ENCODE measurements around the gene UQCR11. TPM values are rescaled to one million over a fixed set of nuclear protein-coding genes. Genes with fewer than 3 reads are reported as not detected.

The UQCR11 gene
- polyA plus RNA-seq, 1 donor: 117 TPM

GRCh38 chr19:1636325-1637236 lies 31.3 kb upstream of the UQCR11 start:
- DNase-seq (ENCODE audit: low read depth): no peak

- DNase-seq (ENCODE audit: low read depth): no peak
These were observed 29.6 kb upstream of the UQCR11 start for GRCh38 chr19:1634938-1635243.

GRCh38 chr19:1634242-1634937 lies 29.1 kb upstream of the UQCR11 start:
- no peak for DNase-seq (ENCODE audit: low read depth)

DNA sequence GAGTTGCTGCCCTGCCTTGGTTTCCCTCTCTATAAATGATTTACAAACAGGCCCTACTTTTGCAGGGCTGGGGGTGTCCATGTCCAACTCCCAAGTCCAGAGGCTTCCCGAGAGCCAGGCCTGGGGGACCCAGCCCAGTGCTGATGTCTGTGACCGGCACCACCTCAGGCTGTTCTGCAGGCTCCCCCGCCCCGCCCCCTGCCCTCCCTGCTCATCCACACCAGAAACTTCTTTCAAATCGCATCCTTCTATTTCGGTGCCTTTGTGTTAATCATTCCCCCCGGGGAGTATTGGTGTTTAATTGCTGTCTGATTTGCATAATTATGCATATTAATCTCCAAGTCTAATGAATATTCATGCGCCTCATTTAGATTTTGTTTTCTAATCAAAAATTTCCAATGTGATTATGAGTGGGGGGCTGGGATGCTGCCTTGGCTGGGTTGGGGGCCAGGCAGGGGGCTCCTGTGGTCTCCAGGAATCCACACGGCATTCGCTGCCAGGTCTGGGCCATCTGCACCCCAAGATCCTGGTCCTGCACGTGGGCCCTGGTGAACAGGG lies 28.1 kb upstream of the UQCR11 start:
- DNase-seq (ENCODE audit: low read depth): no peak

DNA sequence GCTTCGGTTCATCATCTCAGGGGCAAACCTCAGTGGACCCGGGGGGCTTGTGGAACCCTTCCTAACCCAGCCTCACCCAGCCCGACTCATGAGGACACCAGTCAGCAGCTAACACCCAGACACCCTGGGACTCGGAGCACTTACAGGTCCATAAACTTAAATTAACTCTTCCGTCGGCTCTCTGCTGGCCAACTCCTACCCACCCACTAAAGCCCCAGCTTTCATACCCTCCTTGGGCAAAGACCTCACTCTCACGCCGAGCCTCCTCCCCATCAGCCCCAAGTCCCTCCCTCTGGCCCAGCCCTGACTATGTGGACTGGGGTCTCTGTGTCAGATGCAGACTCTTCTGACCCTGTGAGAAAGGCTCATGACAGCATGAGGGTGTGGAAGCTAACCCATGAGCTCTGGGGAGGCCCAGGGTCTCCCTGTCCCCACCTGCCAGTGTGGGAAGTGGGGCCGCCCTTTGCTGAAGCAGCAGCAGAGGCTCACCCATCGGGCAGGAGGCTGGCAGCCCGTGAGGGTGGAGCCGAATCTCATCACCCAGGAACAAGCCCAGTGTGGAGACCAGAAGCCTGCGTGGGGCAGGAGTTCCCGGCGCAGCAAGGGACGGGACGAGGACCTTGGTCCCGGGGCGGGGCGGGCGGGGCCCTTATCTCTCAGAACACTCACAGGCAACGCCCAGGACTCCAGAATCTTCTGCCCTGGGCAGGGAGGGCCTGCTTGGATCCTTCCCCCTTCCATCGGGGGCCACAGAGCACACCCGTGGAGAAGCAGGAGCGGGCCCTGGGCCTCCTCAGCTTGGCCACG lies 27.4 kb upstream of the UQCR11 start:
- no peak for DNase-seq (ENCODE audit: low read depth)

DNA sequence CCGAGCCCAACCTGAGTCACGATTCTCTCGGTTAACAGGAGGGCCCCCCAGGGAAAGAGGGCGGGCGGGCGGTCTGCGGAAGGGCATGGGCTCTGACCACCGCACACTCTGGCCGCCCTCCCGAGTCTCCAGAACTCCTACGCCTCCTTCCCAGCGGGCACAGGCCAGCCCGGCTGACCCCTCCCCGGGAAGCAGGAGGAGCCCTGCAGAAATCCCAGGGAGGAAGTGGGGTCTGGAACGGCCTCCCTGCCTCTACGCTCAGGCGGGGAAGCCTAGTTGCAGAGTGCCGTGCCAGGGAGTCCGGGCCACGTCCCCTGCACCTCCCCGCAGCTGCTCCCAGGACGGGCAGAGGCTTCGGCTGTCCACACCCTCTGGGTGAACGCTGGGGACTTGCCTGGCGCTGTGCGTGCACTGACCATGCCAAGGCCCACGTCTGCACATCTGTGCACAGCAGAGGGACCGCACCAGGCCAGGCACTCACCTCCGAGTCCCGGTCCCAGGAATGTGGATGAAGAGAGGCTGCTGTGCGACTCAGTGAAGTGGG lies 26.4 kb upstream of the UQCR11 start:
- no peak for DNase-seq (ENCODE audit: low read depth)

- no peak for DNase-seq (ENCODE audit: low read depth)
These were observed 25.5 kb upstream of the UQCR11 start for GRCh38 chr19:1630811-1631210.

DNA sequence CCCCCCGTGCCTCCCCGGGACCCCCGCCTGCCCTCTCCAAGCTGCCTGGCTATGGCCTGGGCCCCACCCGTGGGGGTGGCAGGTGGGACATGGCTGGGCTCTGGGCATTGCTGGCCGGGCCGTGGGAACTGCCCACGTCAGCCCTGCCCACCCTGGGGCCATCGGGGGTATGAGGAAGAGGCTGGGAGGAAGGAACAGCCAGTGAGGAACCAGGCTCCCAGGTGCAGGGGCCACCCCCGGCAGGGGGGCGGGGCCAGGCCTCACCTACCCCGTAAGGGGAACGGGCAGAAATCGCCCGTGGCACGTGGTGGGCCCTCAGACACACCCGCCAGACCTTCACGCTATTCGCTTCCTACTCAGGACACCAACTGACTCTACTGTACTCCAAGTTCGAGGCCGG lies 24.8 kb upstream of the UQCR11 start:
- no peak for DNase-seq (ENCODE audit: low read depth)

DNA sequence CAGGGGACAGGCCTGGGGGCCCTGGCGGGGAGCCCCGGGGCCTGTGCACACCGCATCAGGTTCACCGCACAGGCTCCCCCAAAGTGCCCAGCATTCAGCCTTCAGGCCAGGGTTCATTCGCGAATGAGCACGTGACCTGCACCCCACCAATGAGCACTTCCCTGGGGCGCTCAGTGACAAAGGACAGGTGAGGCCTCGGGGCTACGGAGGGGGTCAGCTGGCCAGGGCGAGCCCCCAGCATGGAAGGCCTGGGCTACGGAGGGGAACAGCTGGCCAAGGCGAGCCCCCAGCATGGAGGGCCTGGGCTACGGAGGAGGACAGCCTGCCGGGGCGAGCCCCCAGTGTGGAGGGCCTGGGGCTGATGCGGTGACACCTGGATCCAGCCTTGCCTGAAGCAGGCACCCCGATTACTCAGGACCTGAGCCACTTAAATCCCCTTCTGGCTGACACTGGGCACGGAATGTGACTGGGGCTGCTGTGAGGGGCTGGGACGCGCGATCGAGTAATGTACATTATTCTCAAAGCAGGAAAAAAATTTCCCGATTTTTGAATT lies 24.1 kb upstream of the UQCR11 start:
- no peak for DNase-seq (ENCODE audit: low read depth)

DNA sequence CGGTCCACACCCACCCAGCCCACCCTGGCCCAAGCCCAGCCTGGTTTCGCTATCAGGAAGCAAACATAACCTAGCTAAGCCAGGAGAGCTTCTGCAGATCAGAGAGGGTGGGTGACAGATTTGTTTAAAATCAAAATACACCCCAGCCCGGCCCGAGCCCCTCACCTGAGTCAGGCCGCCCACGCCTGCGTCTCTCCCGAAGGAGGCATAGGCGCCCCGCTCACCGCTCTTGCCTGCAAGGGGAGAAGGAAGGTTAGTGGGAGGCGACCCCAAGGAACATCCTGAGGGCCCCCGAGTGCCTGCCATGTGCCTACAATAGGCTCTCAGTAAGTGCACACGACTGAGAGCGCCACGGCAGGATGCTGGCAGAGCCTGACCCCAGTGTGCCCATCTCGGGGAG lies 21.9 kb upstream of the UQCR11 start:
- DNase-seq (ENCODE audit: low read depth): no peak

DNA sequence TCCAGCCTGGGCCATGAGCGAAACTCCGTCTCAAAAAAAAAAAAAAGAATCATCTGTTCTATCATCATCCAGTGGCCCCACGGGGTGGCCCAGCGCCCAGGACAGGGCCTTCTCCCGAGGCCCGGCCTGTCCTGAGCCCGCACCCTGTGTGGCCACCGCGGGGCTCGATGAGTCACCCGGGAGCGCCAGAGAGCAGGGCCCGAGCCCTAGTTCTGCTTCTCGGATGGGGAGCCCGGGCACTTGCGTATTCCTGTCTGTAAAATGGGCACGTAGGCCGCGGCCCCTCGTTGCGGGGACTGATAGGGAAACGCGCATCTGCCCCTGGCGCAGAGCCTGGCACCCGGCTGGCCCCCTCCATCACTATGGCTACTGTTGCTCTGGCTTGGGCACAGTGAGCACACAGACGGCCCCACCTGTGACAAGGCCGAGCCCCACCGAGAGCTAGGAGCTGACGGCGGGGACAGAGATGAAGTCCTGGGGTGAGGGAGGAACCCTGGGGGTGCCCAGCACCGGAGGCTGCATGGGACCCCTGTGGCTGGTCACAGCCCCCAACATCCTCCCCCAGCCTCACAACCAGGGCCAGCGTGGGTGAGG lies 21.3 kb upstream of the UQCR11 start:
- no peak for DNase-seq (ENCODE audit: low read depth)

- DNase-seq (ENCODE audit: low read depth): no peak
These were observed 19.2 kb upstream of the UQCR11 start for GRCh38 chr19:1624458-1624857.

DNA sequence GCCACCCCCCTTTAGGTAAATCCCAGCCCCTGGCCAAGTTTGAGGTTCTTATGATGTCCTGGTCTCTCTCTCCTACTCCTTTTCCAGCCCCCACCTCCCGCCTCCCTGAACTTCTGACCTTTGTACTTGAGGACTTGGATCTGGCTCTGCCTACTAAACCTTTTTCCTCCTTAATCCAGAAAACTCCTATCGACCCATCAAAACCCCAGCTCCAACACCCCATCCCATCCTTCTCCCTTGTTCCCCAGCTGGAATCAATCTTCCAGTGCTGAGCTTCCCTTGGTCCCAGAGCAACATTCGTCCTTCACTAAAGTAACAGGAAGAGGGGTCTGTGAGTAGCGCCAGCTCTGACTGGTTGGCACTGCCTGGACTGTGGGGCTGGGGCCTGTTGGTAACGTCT lies 17.3 kb upstream of the UQCR11 start:
- DNase-seq (ENCODE audit: low read depth): no peak

- DNase-seq (ENCODE audit: low read depth): no peak
These were observed 16.7 kb upstream of the UQCR11 start for GRCh38 chr19:1622007-1622406.

GRCh38 chr19:1621574-1621973 lies 16.3 kb upstream of the UQCR11 start:
- no peak for DNase-seq (ENCODE audit: low read depth)

DNA sequence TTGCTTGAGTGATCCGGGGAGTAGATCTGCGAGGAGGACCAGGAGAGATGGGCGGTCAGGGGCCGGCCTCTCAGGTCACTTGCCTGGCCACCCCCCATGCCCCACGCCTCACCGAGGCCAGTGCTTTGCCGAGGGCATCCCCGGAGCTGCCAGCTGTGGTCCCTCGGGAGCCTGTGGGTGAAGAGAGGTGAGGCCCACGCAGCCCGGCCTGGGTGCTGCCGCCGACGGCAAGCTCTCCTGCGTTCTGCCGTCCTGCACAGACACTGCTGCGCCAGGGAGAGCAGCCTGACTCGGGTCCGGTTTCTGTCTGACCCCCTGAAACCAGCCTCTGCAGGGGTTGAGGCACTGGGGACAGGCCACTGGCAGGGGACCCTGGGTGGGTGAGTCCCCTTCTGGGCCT lies 15.8 kb upstream of the UQCR11 start:
- no peak for DNase-seq (ENCODE audit: low read depth)

- no peak for DNase-seq (ENCODE audit: low read depth)
These were observed 15.2 kb upstream of the UQCR11 start for GRCh38 chr19:1620502-1620901.

GRCh38 chr19:1619703-1620102 lies 14.4 kb upstream of the UQCR11 start:
- DNase-seq (ENCODE audit: low read depth): no peak

DNA sequence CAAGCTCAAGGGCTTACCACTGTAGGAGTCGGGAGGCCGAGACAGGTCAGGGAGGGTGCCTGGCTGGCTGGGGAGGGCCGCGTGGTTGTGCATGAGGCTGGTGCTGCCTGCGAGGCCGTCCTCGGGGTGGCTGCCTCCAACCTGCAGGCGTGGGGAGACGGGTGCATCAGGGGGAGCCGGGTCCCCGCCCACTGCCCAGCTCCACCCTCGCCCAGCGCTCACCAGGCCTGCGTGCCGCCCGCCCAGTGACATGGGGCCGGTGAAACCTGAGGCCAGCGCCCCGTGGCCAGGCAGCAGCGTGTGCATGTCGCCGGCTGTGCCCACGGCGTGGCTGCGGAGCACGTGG lies 13.8 kb upstream of the UQCR11 start:
- no peak for DNase-seq (ENCODE audit: low read depth)

DNA sequence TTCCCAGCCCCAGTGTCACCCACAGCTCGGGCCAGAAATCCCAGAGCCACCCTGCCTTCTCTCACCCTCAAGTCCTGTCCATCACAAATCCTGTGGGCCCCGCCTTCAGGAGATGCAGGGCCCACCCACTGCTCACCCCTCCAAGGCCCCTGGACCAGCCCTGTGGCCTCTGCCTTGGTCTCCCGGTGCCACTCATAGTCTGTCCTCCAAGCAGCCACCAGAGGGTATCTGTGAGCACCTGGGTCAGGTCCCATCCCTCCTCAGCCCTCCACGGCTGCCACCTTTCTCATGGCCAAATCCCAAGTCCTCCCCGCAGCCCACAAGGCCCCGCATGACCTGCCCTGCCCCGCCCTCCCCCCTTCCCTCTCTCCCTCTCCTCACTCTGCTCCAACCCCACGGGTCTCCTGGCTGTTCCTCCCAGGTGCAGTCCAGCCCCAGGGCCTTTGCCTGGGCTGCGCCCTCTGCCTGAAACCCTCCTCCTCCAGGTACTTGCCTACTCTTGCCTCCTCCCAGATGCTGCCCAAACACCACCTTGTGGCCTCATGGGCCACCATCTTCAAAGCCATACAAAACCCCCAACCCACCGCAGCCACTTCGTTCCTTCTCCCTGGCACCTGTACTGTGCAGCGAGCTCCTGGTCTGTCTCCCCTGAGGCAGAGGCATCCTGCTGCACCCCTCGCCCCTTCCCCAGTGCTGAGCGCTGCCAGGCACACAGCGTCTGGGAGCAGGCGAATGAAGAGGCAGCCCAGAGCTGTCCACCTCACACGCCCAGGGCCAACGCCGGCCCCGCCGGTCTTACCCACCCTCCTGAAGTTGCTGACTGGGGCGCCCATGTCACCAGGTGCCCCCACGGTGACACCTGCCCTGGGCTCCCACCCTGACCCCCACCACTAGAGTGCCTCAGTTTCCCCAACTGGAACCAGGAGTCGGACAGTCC lies 13.2 kb upstream of the UQCR11 start:
- no peak for DNase-seq (ENCODE audit: low read depth)
